Measurements from ENCODE around the gene MSANTD2. TPM values are rescaled to one million over a fixed set of nuclear protein-coding genes. Genes with fewer than 3 reads are reported as not detected.

The MSANTD2 gene
- total RNA-seq, 1 donor from 2014 or later, result 13.3 TPM

- DNase-seq (no peak), ATAC-seq (peak; percentile 5)
- H3K27ac ChIP-seq, result no peak overlapping the region
- no peaks in the 10 kb centered on the region for H3K9me3 ChIP-seq
- H3K36me3 ChIP-seq, result no peaks in the 10 kb centered on the region
- no peak for TF ChIP-seq CTCF (IDR thresholded peaks at IDR 0.05)
- intact Hi-C loops (cut with DNase I), result no loop called here
- H3K27me3 ChIP-seq, result peaks cover 91% of the 10 kb centered on the region
- peaks cover 29% of the 10 kb centered on the region for H3K4me1 ChIP-seq
- no peak overlapping the region for H3K4me3 ChIP-seq
Observed at GRCh38 chr11:124841840-124842239, 41.6 kb upstream of the MSANTD2 start.

GRCh38 chr11:124841201-124841600 is 41.0 kb upstream of the MSANTD2 start:
- Histone ChIP-seq H3K4me3 (no peak overlapping the region), H3K27ac (no peak overlapping the region), H3K9me3 (no peaks in the 10 kb centered on the region), H3K36me3 (no peaks in the 10 kb centered on the region), H3K4me1 (peaks cover 33% of the 10 kb centered on the region), H3K27me3 (peaks cover 85% of the 10 kb centered on the region)
- ATAC-seq (no peak), DNase-seq (no peak)
- intact Hi-C loops (cut with DNase I), result no loop called here
- no peak for TF ChIP-seq CTCF (IDR thresholded peaks at IDR 0.05)

- no peaks in the 10 kb centered on the region for H3K36me3 ChIP-seq
- intact Hi-C loops (cut with DNase I), result no loop called here
- DNase-seq, result no peak
- no peak overlapping the region for H3K27ac ChIP-seq
- peaks cover 33% of the 10 kb centered on the region for H3K4me1 ChIP-seq
- peaks cover 79% of the 10 kb centered on the region for H3K27me3 ChIP-seq
- no peak for ATAC-seq
- H3K4me3 ChIP-seq, result no peak overlapping the region
- TF ChIP-seq CTCF (IDR thresholded peaks at IDR 0.05), result no peak
- no peaks in the 10 kb centered on the region for H3K9me3 ChIP-seq
Observed at GRCh38 chr11:124840666-124841065, 40.5 kb upstream of the MSANTD2 start.

GRCh38 chr11:124839972-124840621 is 39.9 kb upstream of the MSANTD2 start:
- H3K9me3 ChIP-seq, result no peaks in the 10 kb centered on the region
- no peak for TF ChIP-seq CTCF (IDR thresholded peaks at IDR 0.05)
- H3K27ac ChIP-seq, result no peak overlapping the region
- intact Hi-C loops (cut with DNase I), result no loop called here
- peaks cover 74% of the 10 kb centered on the region for H3K27me3 ChIP-seq
- no peak for DNase-seq
- ATAC-seq, result no peak
- H3K4me1 ChIP-seq, result peaks cover 33% of the 10 kb centered on the region
- H3K36me3 ChIP-seq, result no peaks in the 10 kb centered on the region
- H3K4me3 ChIP-seq, result peak overlapping the region; percentile 28

- DNase-seq, result no peak
- Histone ChIP-seq H3K27me3 (peaks cover 66% of the 10 kb centered on the region), H3K4me3 (peak overlapping the region; percentile 28), H3K27ac (no peak overlapping the region), H3K36me3 (no peaks in the 10 kb centered on the region), H3K4me1 (peaks cover 33% of the 10 kb centered on the region), H3K9me3 (no peaks in the 10 kb centered on the region)
- intact Hi-C loops (cut with DNase I), result no loop called here
- TF ChIP-seq CTCF (IDR thresholded peaks at IDR 0.05), result no peak
- no peak for ATAC-seq
Observed at GRCh38 chr11:124839128-124839971, 39.1 kb upstream of the MSANTD2 start.
